ENCODE data around the gene NBPF10.
"Not testable (repeated sequence)": the region's sequence is repeated elsewhere in the genome, so short reads cannot be mapped to it uniquely, and the experiment has no call there.

Gene NBPF10, protein sequence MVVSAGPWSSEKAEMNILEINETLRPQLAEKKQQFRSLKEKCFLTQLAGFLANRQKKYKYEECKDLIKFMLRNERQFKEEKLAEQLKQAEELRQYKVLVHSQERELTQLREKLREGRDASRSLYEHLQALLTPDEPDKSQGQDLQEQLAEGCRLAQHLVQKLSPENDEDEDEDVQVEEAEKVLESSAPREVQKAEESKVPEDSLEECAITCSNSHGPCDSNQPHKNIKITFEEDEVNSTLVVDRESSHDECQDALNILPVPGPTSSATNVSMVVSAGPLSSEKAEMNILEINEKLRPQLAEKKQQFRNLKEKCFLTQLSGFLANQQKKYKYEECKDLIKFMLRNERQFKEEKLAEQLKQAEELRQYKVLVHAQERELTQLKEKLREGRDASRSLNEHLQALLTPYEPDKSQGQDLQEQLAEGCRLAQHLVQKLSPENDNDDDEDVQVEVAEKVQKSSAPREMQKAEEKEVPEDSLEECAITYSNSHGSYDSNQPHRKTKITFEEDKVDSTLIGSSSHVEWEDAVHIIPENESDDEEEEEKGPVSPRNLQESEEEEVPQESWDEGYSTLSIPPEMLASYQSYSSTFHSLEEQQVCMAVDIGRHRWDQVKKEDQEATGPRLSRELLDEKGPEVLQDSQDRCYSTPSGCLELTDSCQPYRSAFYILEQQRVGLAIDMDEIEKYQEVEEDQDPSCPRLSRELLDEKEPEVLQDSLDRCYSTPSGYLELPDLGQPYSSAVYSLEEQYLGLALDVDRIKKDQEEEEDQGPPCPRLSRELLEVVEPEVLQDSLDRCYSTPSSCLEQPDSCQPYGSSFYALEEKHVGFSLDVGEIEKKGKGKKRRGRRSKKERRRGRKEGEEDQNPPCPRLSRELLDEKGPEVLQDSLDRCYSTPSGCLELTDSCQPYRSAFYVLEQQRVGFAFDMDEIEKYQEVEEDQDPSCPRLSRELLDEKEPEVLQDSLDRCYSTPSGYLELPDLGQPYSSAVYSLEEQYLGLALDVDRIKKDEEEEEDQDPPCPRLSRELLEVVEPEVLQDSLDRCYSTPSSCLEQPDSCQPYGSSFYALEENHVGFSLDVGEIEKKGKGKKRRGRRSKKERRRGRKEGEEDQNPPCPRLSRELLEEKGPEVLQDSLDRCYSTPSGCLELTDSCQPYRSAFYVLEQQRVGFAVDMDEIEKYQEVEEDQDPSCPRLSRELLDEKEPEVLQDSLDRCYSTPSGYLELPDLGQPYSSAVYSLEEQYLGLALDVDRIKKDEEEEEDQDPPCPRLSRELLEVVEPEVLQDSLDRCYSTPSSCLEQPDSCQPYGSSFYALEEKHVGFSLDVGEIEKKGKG (N-terminal part only)

GRCh38 chr1:146144465-146144864 lies at the start of gene NBPF10:
Gene NBPF10, minus strand, starts transcription at chr1:146144804. Its CDS starts 35 bp downstream, at chr1:146144769.
- DNase-seq = not testable (repeated sequence)

DNA sequence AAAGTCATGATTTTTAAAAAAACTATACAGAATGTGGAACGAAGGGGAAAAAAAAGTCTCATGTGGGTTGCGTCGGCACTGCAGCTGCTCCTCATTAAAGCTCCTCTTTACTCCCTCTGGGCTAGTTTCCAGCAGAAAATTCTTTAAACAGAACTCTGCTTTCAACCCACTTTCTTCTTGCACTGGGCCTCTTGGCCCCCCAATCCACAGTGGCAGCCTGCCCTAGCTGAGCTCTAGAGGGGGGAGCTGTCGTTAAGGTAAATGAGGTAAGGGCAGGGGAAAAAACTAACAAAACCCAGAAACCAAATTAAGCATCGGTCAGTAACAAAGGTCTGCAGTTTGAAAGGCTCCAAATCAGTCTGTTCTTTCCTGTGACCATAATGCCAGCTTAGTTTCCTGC lies 29.9 kb upstream of the NBPF10 start:
- DNase-seq = not testable (repeated sequence)

- DNase-seq = not testable (repeated sequence)
Observed at GRCh38 chr1:146167740-146168139, 23.1 kb upstream of the NBPF10 start.

- DNase-seq = not testable (repeated sequence)
Observed at GRCh38 chr1:146167273-146167672, 22.7 kb upstream of the NBPF10 start.

Data from stimulated activated CD4-positive, alpha-beta T cell treated with anti-CD3 and anti-CD28 coated beads, Interleukin-15, amount 100 ng/mL, for 24 hours (primary cell).